HG03196 (cell line): ENCODE measurements around the gene U2SURP.

Experiments used
- ATAC-seq: cut with Tn5 transposase; IDR thresholded peaks from one replicate; pipeline ENCODE4 v1.9.1; 2021; ENCODE audit not compliant: unreplicated experiment

Gene U2SURP

GRCh38 chr3:143099690-143100089 lies 98.3 kb downstream of the U2SURP start:
- no peak for ATAC-seq

- ATAC-seq = no peak
Observed at GRCh38 chr3:143100451-143100850, 99.1 kb downstream of the U2SURP start.

GRCh38 chr3:143101792-143102381 lies 100.5 kb downstream of the U2SURP start:
- no peak for ATAC-seq

GRCh38 chr3:143103652-143104051 lies 102.3 kb downstream of the U2SURP start:
- no peak for ATAC-seq

- ATAC-seq = no peak
Observed at GRCh38 chr3:143105170-143105569, 103.8 kb downstream of the U2SURP start.

- ATAC-seq = no peak
Observed at GRCh38 chr3:143109861-143110260, 108.5 kb downstream of the U2SURP start.
